NT2/D1 (cell line): ENCODE results near the gene ITGB7.

Source experiments
- SUZ12 ChIP-seq: IDR thresholded peaks from 2 replicates; pipeline ENCODE4 v1.6.1; 2011; ENCODE audit not compliant: insufficient read length, insufficient read depth; ENCODE audit errors: extremely low read depth
- YY1 ChIP-seq: IDR thresholded peaks from 2 replicates; pipeline ENCODE4 v1.6.1; 2011; ENCODE audit not compliant: insufficient read length, insufficient read depth
- ZNF274 ChIP-seq: IDR thresholded peaks from 2 replicates; pipeline ENCODE4 v1.6.1; 2011; ENCODE audit warnings: mild to moderate bottlenecking, low read depth, low read length

DNA sequence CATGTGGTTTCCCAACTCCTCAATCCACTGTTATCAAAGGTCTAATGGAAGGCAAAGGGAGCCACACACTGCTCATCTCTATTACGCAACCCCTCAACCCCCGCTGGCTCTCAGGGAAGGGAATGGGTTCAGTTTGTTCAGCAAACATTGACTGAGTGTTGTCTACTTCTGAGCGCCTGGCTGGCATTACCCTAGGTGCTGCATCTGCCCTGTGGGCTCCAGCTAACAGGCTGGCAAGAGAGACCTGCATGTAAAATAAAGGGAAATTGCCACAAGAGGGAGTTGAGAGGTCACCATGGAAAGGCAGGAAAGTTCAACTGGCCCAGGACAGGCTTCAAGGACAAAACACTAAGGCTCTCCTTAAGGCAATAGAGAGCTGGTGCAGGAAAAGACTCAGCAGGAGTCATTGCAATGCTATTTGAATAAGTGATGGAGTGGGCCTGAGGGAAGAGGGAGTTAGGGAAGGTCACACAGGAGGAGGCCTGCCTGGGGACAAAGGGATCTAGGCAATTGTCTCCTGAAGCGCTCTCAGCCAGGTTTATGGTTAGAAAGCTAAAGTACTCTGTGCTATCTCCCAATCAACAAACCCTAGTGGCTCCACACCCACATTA is 32.1 kb downstream of the ITGB7 start:
- TF ChIP-seq YY1 (no peak), ZNF274 (no peak), SUZ12 (no peak)
